ENCODE data around the gene ALOX12B.
A peak's percentile ranks its signal among the peaks of the same experiment; 100 is the strongest.
"Not testable (repeated sequence)": the region's sequence is repeated elsewhere in the genome, so short reads cannot be mapped to it uniquely, and the experiment has no call there.

ALOX12B gene

GRCh38 chr17:8064561-8065019 lies 22.9 kb downstream of the ALOX12B start:
- DNase-seq (ENCODE audit: low read depth in 2 of 2) = no peak

GRCh38 chr17:8063761-8064534 lies 23.6 kb downstream of the ALOX12B start:
- DNase-seq (ENCODE audit: low read depth in 2 of 2) = no peak

- no peak for DNase-seq (ENCODE audit: low read depth in 2 of 2)
Measured at GRCh38 chr17:8062807-8063483, 24.6 kb downstream of the ALOX12B start.

GRCh38 chr17:8062435-8062806 lies 25.1 kb downstream of the ALOX12B start:
- DNase-seq (ENCODE audit: low read depth in 2 of 2) = no peak

GRCh38 chr17:8061851-8062250 lies 25.7 kb downstream of the ALOX12B start:
- not testable (repeated sequence) for DNase-seq (ENCODE audit: low read depth in 2 of 2)

GRCh38 chr17:8060274-8060673 lies 27.2 kb downstream of the ALOX12B start:
- peak; percentile 19 to 23 for DNase-seq (ENCODE audit: low read depth in 2 of 2)

- DNase-seq (ENCODE audit: low read depth in 2 of 2) = no peak
Measured at GRCh38 chr17:8059131-8059530, 28.4 kb downstream of the ALOX12B start.

- peak; percentile 38 to 41 for DNase-seq (ENCODE audit: low read depth in 2 of 2)
Measured at GRCh38 chr17:8057691-8058114, 29.8 kb downstream of the ALOX12B start.

GRCh38 chr17:8056976-8057625 lies 30.4 kb downstream of the ALOX12B start:
- no peak for DNase-seq (ENCODE audit: low read depth in 2 of 2)

- no peak for DNase-seq (ENCODE audit: low read depth in 2 of 2)
Measured at GRCh38 chr17:8056232-8056975, 31.1 kb downstream of the ALOX12B start.

- no peak for DNase-seq (ENCODE audit: low read depth in 2 of 2)
Measured at GRCh38 chr17:8055851-8056231, 31.7 kb downstream of the ALOX12B start.

GRCh38 chr17:8053600-8053999 lies 33.9 kb downstream of the ALOX12B start:
- no peak for DNase-seq (ENCODE audit: low read depth in 2 of 2)

GRCh38 chr17:8052256-8053252 lies 35.0 kb downstream of the ALOX12B start:
- DNase-seq (ENCODE audit: low read depth in 2 of 2) = no peak

GRCh38 chr17:8051831-8052230 lies 35.7 kb downstream of the ALOX12B start:
- DNase-seq (ENCODE audit: low read depth in 2 of 2) = no peak

GRCh38 chr17:8048736-8049135 lies 38.8 kb downstream of the ALOX12B start:
- no peak for DNase-seq (ENCODE audit: low read depth in 2 of 2)

GRCh38 chr17:8048236-8048635 lies 39.3 kb downstream of the ALOX12B start:
- DNase-seq (ENCODE audit: low read depth in 2 of 2) = no peak

- DNase-seq (ENCODE audit: low read depth in 2 of 2) = no peak
Measured at GRCh38 chr17:8047769-8048110, 39.8 kb downstream of the ALOX12B start.

GRCh38 chr17:8046929-8047768 lies 40.4 kb downstream of the ALOX12B start:
- no peak for DNase-seq (ENCODE audit: low read depth in 2 of 2)

GRCh38 chr17:8046306-8046928 lies 41.1 kb downstream of the ALOX12B start:
- no peak for DNase-seq (ENCODE audit: low read depth in 2 of 2)

Data from fibroblast of skin of left biceps (primary cell).